Stomach (tissue), 9 donors: ENCODE measurements around the gene CCR3. TPM values are rescaled to one million over a fixed set of nuclear protein-coding genes. Genes with fewer than 3 reads are reported as not detected.

Source experiments
- DNase-seq, 2 donors: peaks; one replicate each; pipeline versions ENCODE4 v3.0.0 to v3.0.0-alpha.2; 2013 to 2019
- H3K27ac ChIP-seq, 5 donors: fragments of 200-600 bp in 4 of 5; sonication (generic) in 4 of 5; one replicate each; pipeline ENCODE4 v1.5.1; 2013 to 2019; ENCODE audit warnings: mild to moderate bottlenecking in 1 of 5, moderate library complexity in 1 of 5
- H3K27me3 ChIP-seq, 3 donors: fragments of 200-600 bp; sonication (generic); one replicate each; pipeline ENCODE4 v1.5.1; 2017 to 2019; ENCODE audit warnings: mixed run types in 1 of 3
- H3K36me3 ChIP-seq, 4 donors: fragments of 200-600 bp; sonication (generic); 1 replicate in 3 of 4; 2 replicates in 1 of 4; pipeline ENCODE4 v1.5.1; 2016 to 2019
- H3K4me1 ChIP-seq, 4 donors: fragments of 200-600 bp; sonication (generic); one replicate each; pipeline ENCODE4 v1.5.1; 2016 to 2019
- H3K4me3 ChIP-seq, 4 donors: fragments of 200-600 bp; sonication (generic) in 3 of 4; one replicate each; pipeline ENCODE4 v1.5.1; 2016 to 2019; ENCODE audit warnings: mild to moderate bottlenecking in 1 of 4
- H3K9me3 ChIP-seq, 4 donors: fragments of 200-600 bp; sonication (generic); one replicate each; pipeline ENCODE4 v1.5.1; 2016 to 2019
- CTCF ChIP-seq, 7 experiments: fragments of 450-650 bp in 4 of 7; fragments of 200-600 bp in 3 of 7; sonication (generic) in 3 of 7; IDR thresholded peaks; one replicate each; pipeline ENCODE4 v1.5.1; 2016 to 2019; ENCODE audit warnings: antibody characterized with exemption in 7 of 7, control low read depth in 2 of 7, mild to moderate bottlenecking in 1 of 7
- EP300 ChIP-seq: sonication (generic); formaldehyde crosslinking; IDR thresholded peaks from one replicate; pipeline ENCODE4 v1.6.1; 2017; ENCODE audit warnings: antibody characterized with exemption
- POLR2A ChIP-seq, 4 donors: fragments of 450-650 bp; IDR thresholded peaks; one replicate each; pipeline ENCODE4 v1.6.1; 2016; ENCODE audit warnings: antibody characterized with exemption in 4 of 4, control low read depth in 2 of 4, mild to moderate bottlenecking in 1 of 4, moderate library complexity in 1 of 4
- POLR2AphosphoS5 ChIP-seq, 3 donors: sonication (generic); formaldehyde crosslinking; IDR thresholded peaks; one replicate each; pipeline ENCODE4 v1.6.1; 2016; ENCODE audit warnings: antibody characterized with exemption in 3 of 3
- WGBS, 5 donors: extraction: QIAGEN DNeasy Blood & Tissue Kit in 3 of 5; methylation state at CpG; one replicate each; pipeline versions ENCODE4 v1.1.5 to v1.1.7; 2013 to 2018; 5-methylcytosine and 5-hydroxymethylcytosine counted together
- intact Hi-C: fragments of 100-400 bp; cut with DNase I; formaldehyde crosslinking; loops from one replicate; pipeline ENCODE4 v1.15.1; 2023; ENCODE audit warnings: low total_unique reads
- polyA plus RNA-seq, 3 donors: library from polyadenylated mRNA; stranded (reverse); fragments of 200-250 nt; gene quantifications; one replicate each; pipeline ENCODE4 v1.2.3, GENCODE V29; 2013
- total RNA-seq, 5 donors: library from RNA; depleted of rRNA; stranded (reverse); fragments of >200 nt; gene quantifications; one replicate each; pipeline versions ENCODE4 v1.1.0 to v1.2.3, GENCODE V29; 2014 to 2016
- donor health status: healthy with polysubstance abuse.
- donor health status: Bipolar disorder and iron deficiency.
- donor health status: healthy.

The CCR3 gene
- total and polyA plus RNA-seq, 8 donors: 0.05 to 8.9 (median 7.1) TPM; not detected in 5

- intact Hi-C loops: no loop called here
- 80 to 94% (median 86%) methylated on average over 2 of the region's 2 CpGs for WGBS, 5 donors
- no peaks in the 10 kb centered on the region for H3K4me1 ChIP-seq
- H3K27ac ChIP-seq: peak overlapping the region in 1 of 5 donors; percentile 9
- peaks cover 0 to 22% (median 7%) of the 10 kb centered on the region in 4 donors for H3K9me3 ChIP-seq
- no peaks in the 10 kb centered on the region for H3K36me3 ChIP-seq
- no peak for DNase-seq
- no peak overlapping the region for H3K4me3 ChIP-seq
- no peaks in the 10 kb centered on the region for H3K27me3 ChIP-seq
- TF ChIP-seq EP300 (no peak), POLR2A (IDR thresholded peaks at IDR 0.05) (no peak), POLR2AphosphoS5 (IDR thresholded peaks at IDR 0.05) (no peak), CTCF (IDR thresholded peaks at IDR 0.05) (no peak)
Measured at GRCh38 chr3:46282696-46283095, 40.4 kb downstream of the CCR3 start.

DNA sequence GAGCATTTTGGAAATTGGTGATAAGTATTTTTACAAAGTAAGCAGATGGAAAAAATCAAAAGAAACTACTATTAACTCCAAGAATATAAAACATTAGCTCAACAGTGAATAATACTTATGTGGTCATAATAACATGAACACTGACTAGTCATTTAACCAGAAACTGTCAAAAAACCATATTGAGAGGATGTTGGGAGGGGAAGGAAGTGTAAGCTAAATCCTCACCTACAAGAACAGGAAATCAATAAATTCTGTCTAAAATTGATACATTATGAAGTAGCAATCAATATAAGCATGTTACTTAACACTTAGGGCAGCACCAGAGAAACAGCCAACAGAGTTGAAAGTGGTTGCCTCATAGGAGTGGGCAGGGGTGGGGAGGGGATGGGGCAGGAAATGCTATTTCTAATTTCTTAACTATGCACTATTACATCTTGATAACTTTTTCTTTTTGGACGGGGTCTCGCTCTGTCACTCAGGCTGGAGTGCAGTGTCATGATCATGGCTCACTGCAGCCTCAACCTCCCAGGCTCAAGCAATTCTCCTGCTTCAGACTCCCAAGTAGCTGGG, 41.7 kb downstream of the CCR3 start:
- Histone ChIP-seq H3K4me1 (no peaks in the 10 kb centered on the region), H3K27ac (peak overlapping the region in 2 of 5 donors; percentile 9 to 15), H3K27me3 (no peaks in the 10 kb centered on the region), H3K9me3 (peaks cover 0 to 12% (median 3%) of the 10 kb centered on the region in 4 donors), H3K36me3 (no peaks in the 10 kb centered on the region), H3K4me3 (no peak overlapping the region)
- WGBS, 5 donors: 63 to 95% (median 82%) methylated on average over 2 of the region's 2 CpGs
- intact Hi-C loops: no loop called here
- no peak for DNase-seq
- no peak for TF ChIP-seq CTCF (IDR thresholded peaks at IDR 0.05)
- TF ChIP-seq EP300: no peak
- TF ChIP-seq POLR2AphosphoS5 (IDR thresholded peaks at IDR 0.05): no peak
- TF ChIP-seq POLR2A (IDR thresholded peaks at IDR 0.05): no peak

- WGBS, 5 donors: 64 to 72% (median 69%) methylated on average over 6 of the region's 6 CpGs
- DNase-seq: no peak
- peak overlapping the region in 2 of 5 donors; percentile 26 to 38 for H3K27ac ChIP-seq
Measured at GRCh38 chr3:46284981-46285683, 42.9 kb downstream of the CCR3 start.

More at GRCh38 chr3:46284981-46285683, 42.9 kb downstream of the CCR3 start:
- no peak for TF ChIP-seq POLR2AphosphoS5 (IDR thresholded peaks at IDR 0.05)
- no peak for TF ChIP-seq CTCF (IDR thresholded peaks at IDR 0.05)
- no peak for TF ChIP-seq EP300
- no peak for TF ChIP-seq POLR2A (IDR thresholded peaks at IDR 0.05)
- intact Hi-C loops: no loop called here
- H3K4me3 ChIP-seq: no peak overlapping the region
- peaks cover 0 to under 1% (median 0%) of the 10 kb centered on the region in 4 donors for H3K9me3 ChIP-seq
- no peaks in the 10 kb centered on the region for H3K36me3 ChIP-seq
- no peaks in the 10 kb centered on the region for H3K4me1 ChIP-seq
- H3K27me3 ChIP-seq: no peaks in the 10 kb centered on the region
